Measurements from ENCODE around the gene ITPK1. TPM values are rescaled to one million over a fixed set of nuclear protein-coding genes. Genes with fewer than 3 reads are reported as not detected.

The ITPK1 gene
- total RNA-seq, 1 donor from 2014 or later: 59.8 TPM

- no peak for DNase-seq (ENCODE audit: low read depth, low spot score)
- TF ChIP-seq CTCF (conservative IDR thresholded peaks at IDR 0.05): no peak
- Mint-ChIP-seq H3K27ac (ENCODE audit: unreplicated experiment) (no peak overlapping the region), H3K4me3 (no peak overlapping the region), H3K4me1 (peaks cover 8% of the 10 kb centered on the region), H3K27me3 (ENCODE audit: low read depth) (no peaks in the 10 kb centered on the region), H3K9me3 (peaks cover 10% of the 10 kb centered on the region), H3K36me3 (ENCODE audit: low read depth) (peaks cover 25% of the 10 kb centered on the region)
These were observed 141.8 kb downstream of the ITPK1 start for GRCh38 chr14:92973798-92974372.

- Mint-ChIP-seq H3K9me3 (peaks cover 10% of the 10 kb centered on the region), H3K4me3 (no peak overlapping the region), H3K27ac (ENCODE audit: unreplicated experiment) (no peak overlapping the region), H3K36me3 (ENCODE audit: low read depth) (peaks cover 25% of the 10 kb centered on the region), H3K4me1 (peaks cover 8% of the 10 kb centered on the region), H3K27me3 (ENCODE audit: low read depth) (no peaks in the 10 kb centered on the region)
- peak; percentile 71 for DNase-seq (ENCODE audit: low read depth, low spot score)
- peak; percentile 66 for TF ChIP-seq CTCF (conservative IDR thresholded peaks at IDR 0.05)
These were observed 142.4 kb downstream of the ITPK1 start for GRCh38 chr14:92973261-92973797.

DNA sequence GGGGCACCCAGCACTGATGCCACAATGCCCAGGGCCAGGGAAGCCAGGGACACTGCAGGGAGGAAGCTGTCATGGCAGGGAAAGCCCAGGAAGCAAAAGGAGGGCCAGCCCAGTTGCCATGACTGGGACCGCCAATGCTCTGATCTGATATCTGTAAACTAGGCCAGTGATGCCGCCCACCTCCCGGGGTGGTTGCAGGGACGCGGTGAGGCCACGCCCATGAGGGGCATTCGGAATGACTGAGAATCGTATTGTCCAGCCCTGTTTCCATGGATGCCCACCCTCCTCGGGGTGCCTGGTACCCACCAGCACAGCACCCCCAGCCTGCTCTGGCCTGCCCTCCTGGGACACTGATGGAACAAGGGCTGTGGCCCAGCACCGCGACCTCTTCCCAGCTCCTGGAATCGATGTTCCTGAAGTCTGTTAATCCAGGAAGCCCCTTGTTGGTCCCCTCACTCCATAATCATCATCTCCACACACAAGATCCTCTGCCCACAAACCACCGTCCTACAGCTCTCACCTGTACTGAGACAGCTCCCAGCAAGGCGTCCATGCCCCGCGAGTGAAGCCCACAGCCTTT, 144.0 kb downstream of the ITPK1 start:
- Mint-ChIP-seq H3K27ac (ENCODE audit: unreplicated experiment) (no peak overlapping the region), H3K36me3 (ENCODE audit: low read depth) (peaks cover 16% of the 10 kb centered on the region)

GRCh38 chr14:92970271-92970670, 145.5 kb downstream of the ITPK1 start:
- Mint-ChIP-seq H3K4me1 (peaks cover 8% of the 10 kb centered on the region), H3K4me3 (no peak overlapping the region), H3K9me3 (peaks cover 4% of the 10 kb centered on the region), H3K27ac (ENCODE audit: unreplicated experiment) (no peak overlapping the region), H3K36me3 (ENCODE audit: low read depth) (peaks cover 12% of the 10 kb centered on the region), H3K27me3 (ENCODE audit: low read depth) (no peaks in the 10 kb centered on the region)
- no peak for DNase-seq (ENCODE audit: low read depth, low spot score)
- no peak for TF ChIP-seq CTCF (conservative IDR thresholded peaks at IDR 0.05)

More for the DNA sequence above, 144.0 kb downstream of the ITPK1 start:
- no peak for DNase-seq (ENCODE audit: low read depth, low spot score)
- H3K4me3 Mint-ChIP-seq: no peak overlapping the region
- TF ChIP-seq CTCF (conservative IDR thresholded peaks at IDR 0.05): no peak
- H3K9me3 Mint-ChIP-seq: peaks cover 4% of the 10 kb centered on the region
- H3K4me1 Mint-ChIP-seq: peaks cover 8% of the 10 kb centered on the region
- H3K27me3 Mint-ChIP-seq (ENCODE audit: low read depth): no peaks in the 10 kb centered on the region

- H3K27ac Mint-ChIP-seq (ENCODE audit: unreplicated experiment): peak overlapping the region; percentile 27
- H3K9me3 Mint-ChIP-seq: peaks cover 4% of the 10 kb centered on the region
- no peak overlapping the region for H3K4me3 Mint-ChIP-seq
- no peak for TF ChIP-seq CTCF (conservative IDR thresholded peaks at IDR 0.05)
- peaks cover 12% of the 10 kb centered on the region for H3K36me3 Mint-ChIP-seq (ENCODE audit: low read depth)
- peaks cover 8% of the 10 kb centered on the region for H3K4me1 Mint-ChIP-seq
- H3K27me3 Mint-ChIP-seq (ENCODE audit: low read depth): no peaks in the 10 kb centered on the region
- DNase-seq (ENCODE audit: low read depth, low spot score): no peak
These were observed 145.9 kb downstream of the ITPK1 start for GRCh38 chr14:92969871-92970270.

All from neural crest cell (in vitro differentiated cells).